BE2C (cell line): Measurements from ENCODE around the gene MTG2.

Experiments used
- DNase-seq: peaks from one replicate; pipeline ENCODE4 v3.0.0-alpha.2; 2020
- H3K27me3 ChIP-seq: fragments of 250-450 bp; sonication (Bioruptor Pico); 2 replicates; pipeline ENCODE4 v1.5.1; 2020; ENCODE audit warnings: mild to moderate bottlenecking
- H3K36me3 ChIP-seq: fragments of 250-450 bp; sonication (Bioruptor Pico); 2 replicates; pipeline ENCODE4 v1.5.1; 2020; ENCODE audit warnings: mild to moderate bottlenecking
- H3K4me1 ChIP-seq: fragments of 250-450 bp; sonication (Bioruptor Pico); 2 replicates; pipeline ENCODE4 v1.5.1; 2020
- H3K4me3 ChIP-seq: 2 replicates; pipeline ENCODE4 v1.5.1; 2011; ENCODE audit warnings: low read depth, low read length
- H3K9me3 ChIP-seq: fragments of 250-450 bp; sonication (Bioruptor Pico); 2 replicates; pipeline ENCODE4 v1.5.1; 2020
- TF ChIP-seq, protein P1 (sequence below): IDR thresholded peaks from 2 replicates; pipeline ENCODE4 v1.5.1; 2012; ENCODE audit warnings: mild to moderate bottlenecking, low read depth, low read length

MTG2 gene

GRCh38 chr20:62136283-62137091 lies 46.3 kb upstream of the MTG2 start:
- Histone ChIP-seq H3K4me3 (no peak overlapping the region), H3K9me3 (no peaks in the 10 kb centered on the region), H3K36me3 (peaks cover 88% of the 10 kb centered on the region), H3K4me1 (peaks cover 14% of the 10 kb centered on the region), H3K27me3 (no peaks in the 10 kb centered on the region)
- peak; percentile 79 for DNase-seq
- TF ChIP-seq, protein P1, sequence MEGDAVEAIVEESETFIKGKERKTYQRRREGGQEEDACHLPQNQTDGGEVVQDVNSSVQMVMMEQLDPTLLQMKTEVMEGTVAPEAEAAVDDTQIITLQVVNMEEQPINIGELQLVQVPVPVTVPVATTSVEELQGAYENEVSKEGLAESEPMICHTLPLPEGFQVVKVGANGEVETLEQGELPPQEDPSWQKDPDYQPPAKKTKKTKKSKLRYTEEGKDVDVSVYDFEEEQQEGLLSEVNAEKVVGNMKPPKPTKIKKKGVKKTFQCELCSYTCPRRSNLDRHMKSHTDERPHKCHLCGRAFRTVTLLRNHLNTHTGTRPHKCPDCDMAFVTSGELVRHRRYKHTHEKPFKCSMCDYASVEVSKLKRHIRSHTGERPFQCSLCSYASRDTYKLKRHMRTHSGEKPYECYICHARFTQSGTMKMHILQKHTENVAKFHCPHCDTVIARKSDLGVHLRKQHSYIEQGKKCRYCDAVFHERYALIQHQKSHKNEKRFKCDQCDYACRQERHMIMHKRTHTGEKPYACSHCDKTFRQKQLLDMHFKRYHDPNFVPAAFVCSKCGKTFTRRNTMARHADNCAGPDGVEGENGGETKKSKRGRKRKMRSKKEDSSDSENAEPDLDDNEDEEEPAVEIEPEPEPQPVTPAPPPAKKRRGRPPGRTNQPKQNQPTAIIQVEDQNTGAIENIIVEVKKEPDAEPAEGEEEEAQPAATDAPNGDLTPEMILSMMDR: peak; percentile 96

DNA sequence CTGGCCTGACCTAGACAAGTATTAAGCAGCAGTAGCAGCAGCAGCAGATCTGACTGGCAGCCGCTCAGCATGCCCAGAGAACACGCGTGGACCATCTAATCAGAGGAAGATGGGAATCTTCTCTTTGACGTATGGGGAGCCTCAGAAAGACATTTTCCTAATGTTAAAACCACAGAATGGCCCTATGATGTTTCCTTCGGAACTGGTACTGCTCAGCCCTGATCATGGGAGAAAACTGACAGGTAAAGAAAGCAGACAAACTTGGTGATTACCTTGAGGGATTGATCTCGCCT lies 45.8 kb upstream of the MTG2 start:
- Histone ChIP-seq H3K4me3 (no peak overlapping the region), H3K4me1 (peaks cover 18% of the 10 kb centered on the region), H3K36me3 (peaks cover 88% of the 10 kb centered on the region), H3K9me3 (no peaks in the 10 kb centered on the region), H3K27me3 (no peaks in the 10 kb centered on the region)
- TF ChIP-seq, protein P1: no peak
- no peak for DNase-seq

- no peak for DNase-seq
- no peaks in the 10 kb centered on the region; the same call in 1 of the 2 replicates for H3K27me3 ChIP-seq
- peaks cover 18% of the 10 kb centered on the region for H3K4me1 ChIP-seq
These were observed 45.2 kb upstream of the MTG2 start for GRCh38 chr20:62137478-62138203.

DNA sequence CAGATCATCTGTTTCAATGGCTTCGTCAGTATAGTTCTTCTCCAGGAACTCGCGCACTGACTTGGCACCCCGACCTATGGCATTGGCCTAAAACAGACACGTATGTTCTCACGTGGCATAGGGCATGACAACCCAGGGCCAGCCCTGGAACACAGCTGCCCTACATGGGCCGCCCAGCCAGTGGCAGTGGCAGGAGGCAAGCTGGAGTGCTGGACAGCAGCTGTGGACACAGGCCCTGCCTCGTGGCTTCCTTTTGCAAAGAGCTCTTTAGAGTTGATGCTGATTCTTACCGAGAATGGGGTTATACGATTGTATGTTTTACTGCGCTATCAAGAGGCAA lies 44.7 kb upstream of the MTG2 start:
- Histone ChIP-seq H3K27me3 (no peaks in the 10 kb centered on the region; the same call in 1 of the 2 replicates), H3K36me3 (peaks cover 87% of the 10 kb centered on the region), H3K4me3 (no peak overlapping the region), H3K9me3 (no peaks in the 10 kb centered on the region), H3K4me1 (peaks cover 18% of the 10 kb centered on the region)
- TF ChIP-seq, protein P1: no peak
- DNase-seq: no peak

More at GRCh38 chr20:62137478-62138203, 45.2 kb upstream of the MTG2 start:
- H3K4me3 ChIP-seq: no peak overlapping the region
- H3K9me3 ChIP-seq: no peaks in the 10 kb centered on the region
- peaks cover 92% of the 10 kb centered on the region for H3K36me3 ChIP-seq
- TF ChIP-seq, protein P1: no peak

GRCh38 chr20:62138912-62139311 lies 43.9 kb upstream of the MTG2 start:
- no peaks in the 10 kb centered on the region; the same call in 1 of the 2 replicates for H3K27me3 ChIP-seq
- DNase-seq: no peak
- peaks cover 18% of the 10 kb centered on the region for H3K4me1 ChIP-seq
- TF ChIP-seq, protein P1: no peak
- H3K4me3 ChIP-seq: no peak overlapping the region
- H3K36me3 ChIP-seq: peaks cover 81% of the 10 kb centered on the region
- H3K9me3 ChIP-seq: no peaks in the 10 kb centered on the region

GRCh38 chr20:62139636-62140035 lies 43.2 kb upstream of the MTG2 start:
- DNase-seq: no peak
- Histone ChIP-seq H3K4me1 (peaks cover 18% of the 10 kb centered on the region), H3K4me3 (no peak overlapping the region), H3K9me3 (no peaks in the 10 kb centered on the region), H3K36me3 (peaks cover 78% of the 10 kb centered on the region), H3K27me3 (no peaks in the 10 kb centered on the region; the same call in 1 of the 2 replicates)
- TF ChIP-seq, protein P1: no peak
